Measurements from ENCODE around the gene CDC42SE2. TPM values are rescaled to one million over a fixed set of nuclear protein-coding genes. Genes with fewer than 3 reads are reported as not detected.

Gene CDC42SE2
- total RNA-seq, 2 experiments from 2014 or later = 54.2 to 66.8 TPM

- no peaks in the 10 kb centered on the region for H3K9me2 ChIP-seq (ENCODE audit: insufficient read depth, low read length)
- H2AFZ ChIP-seq (ENCODE audit: low read length) = no peak overlapping the region
- no TSS peak for BruUV-seq (replicated peaks)
- ChIA-PET POLR2A (interaction anchor here (0.7 to 1.5 kb wide), 2 partner anchors 17 to 44 kb away, joined by 4 to 5 read pairs; no protein-coding TSS in a partner anchor), CTCF (ENCODE audit: unreplicated experiment) (no interaction called here)
- H3K4me3 ChIP-seq (ENCODE audit: low read depth, low read length, poor library complexity, severe bottlenecking) = no peak overlapping the region
- no peak overlapping the region for H3K27ac ChIP-seq (ENCODE audit: low read depth, low read length, poor library complexity, severe bottlenecking)
- peaks cover 51% of the 10 kb centered on the region for H3K36me3 ChIP-seq (ENCODE audit: insufficient read depth, low read length)
- H3K4me2 ChIP-seq (ENCODE audit: low read length) = no peak overlapping the region
- H3K79me2 ChIP-seq (ENCODE audit: insufficient read depth, low read depth, low read length) = peaks cover 69% of the 10 kb centered on the region
- no peak for TF ChIP-seq EZH2phosphoT487 (IDR thresholded peaks at IDR 0.05; ENCODE audit: borderline replicate concordance, low read depth, low read length)
- no peak for TF ChIP-seq CTCF (conservative IDR thresholded peaks at IDR 0.05; ENCODE audit: low read length)
- no peaks in the 10 kb centered on the region for H3K4me1 ChIP-seq (ENCODE audit: insufficient read depth, low read length, poor library complexity, severe bottlenecking)
- intact Hi-C loops (cut with micrococcal nuclease; ENCODE audit: unreplicated experiment) = no loop called here
- H4K20me1 ChIP-seq (ENCODE audit: insufficient read depth, low read length) = no peaks in the 10 kb centered on the region
- no peak for DNase-seq (ENCODE audit: low spot score)
- H3K9me3 ChIP-seq (ENCODE audit: low read length) = 0 out of 2 replicates have a peak, but pooled peaks cover 6% of the 10 kb centered on the region
These were observed 103.5 kb downstream of the CDC42SE2 start for GRCh38 chr5:131367219-131367860.

GRCh38 chr5:131368866-131369265 lies 105.0 kb downstream of the CDC42SE2 start:
- no peak overlapping the region for H2AFZ ChIP-seq (ENCODE audit: low read length)
- H3K4me2 ChIP-seq (ENCODE audit: low read length) = no peak overlapping the region
- BruUV-seq (replicated peaks) = no TSS peak
- intact Hi-C loops (cut with micrococcal nuclease; ENCODE audit: unreplicated experiment) = no loop called here
- TF ChIP-seq EZH2phosphoT487 (IDR thresholded peaks at IDR 0.05; ENCODE audit: borderline replicate concordance, low read depth, low read length) (no peak), CTCF (conservative IDR thresholded peaks at IDR 0.05; ENCODE audit: low read length) (no peak)
- 0 out of 2 replicates have a peak, but pooled peaks cover 6% of the 10 kb centered on the region for H3K9me3 ChIP-seq (ENCODE audit: low read length)
- H3K4me3 ChIP-seq (ENCODE audit: low read depth, low read length, poor library complexity, severe bottlenecking) = no peak overlapping the region
- H3K9me2 ChIP-seq (ENCODE audit: insufficient read depth, low read length) = no peaks in the 10 kb centered on the region
- peaks cover 48% of the 10 kb centered on the region for H3K36me3 ChIP-seq (ENCODE audit: insufficient read depth, low read length)
- peaks cover 81% of the 10 kb centered on the region for H3K79me2 ChIP-seq (ENCODE audit: insufficient read depth, low read depth, low read length)
- H3K27ac ChIP-seq (ENCODE audit: low read depth, low read length, poor library complexity, severe bottlenecking) = no peak overlapping the region
- no peak for DNase-seq (ENCODE audit: low spot score)
- no peaks in the 10 kb centered on the region for H4K20me1 ChIP-seq (ENCODE audit: insufficient read depth, low read length)
- POLR2A ChIA-PET = no interaction called here
- CTCF ChIA-PET (ENCODE audit: unreplicated experiment) = no interaction called here
- H3K4me1 ChIP-seq (ENCODE audit: insufficient read depth, low read length, poor library complexity, severe bottlenecking) = peaks cover 14% of the 10 kb centered on the region

- Histone ChIP-seq H3K4me2 (ENCODE audit: low read length) (no peak overlapping the region), H3K4me3 (ENCODE audit: low read depth, low read length, poor library complexity, severe bottlenecking) (no peak overlapping the region), H3K36me3 (ENCODE audit: insufficient read depth, low read length) (peaks cover 41% of the 10 kb centered on the region), H2AFZ (ENCODE audit: low read length) (no peak overlapping the region), H4K20me1 (ENCODE audit: insufficient read depth, low read length) (no peaks in the 10 kb centered on the region), H3K4me1 (ENCODE audit: insufficient read depth, low read length, poor library complexity, severe bottlenecking) (peaks cover 21% of the 10 kb centered on the region), H3K9me2 (ENCODE audit: insufficient read depth, low read length) (no peaks in the 10 kb centered on the region), H3K27ac (ENCODE audit: low read depth, low read length, poor library complexity, severe bottlenecking) (no peak overlapping the region), H3K79me2 (ENCODE audit: insufficient read depth, low read depth, low read length) (peaks cover 83% of the 10 kb centered on the region), H3K9me3 (ENCODE audit: low read length) (0 out of 2 replicates have a peak, but pooled peaks cover 6% of the 10 kb centered on the region)
- POLR2A ChIA-PET = no interaction called here
- TF ChIP-seq CTCF (conservative IDR thresholded peaks at IDR 0.05; ENCODE audit: low read length) = no peak
- no peak for TF ChIP-seq EZH2phosphoT487 (IDR thresholded peaks at IDR 0.05; ENCODE audit: borderline replicate concordance, low read depth, low read length)
- intact Hi-C loops (cut with micrococcal nuclease; ENCODE audit: unreplicated experiment) = no loop called here
- no TSS peak for BruUV-seq (replicated peaks)
- DNase-seq (ENCODE audit: low spot score) = no peak
- CTCF ChIA-PET (ENCODE audit: unreplicated experiment) = no interaction called here
These were observed 105.7 kb downstream of the CDC42SE2 start for GRCh38 chr5:131369558-131369957.
